GM21717 (cell line): ENCODE measurements around the gene BRAF.
"Not testable (repeated sequence)": the region's sequence is repeated elsewhere in the genome, so short reads cannot be mapped to it uniquely, and the experiment has no call there.

ENCODE experiments used
- ATAC-seq: cut with Tn5 transposase; IDR thresholded peaks from one replicate; pipeline ENCODE4 v1.9.1; 2021; ENCODE audit warnings: mild to moderate bottlenecking, moderate library complexity; ENCODE audit not compliant: unreplicated experiment

Gene BRAF

GRCh38 chr7:140684066-140684950 lies 240.4 kb downstream of the BRAF start:
- ATAC-seq, result no peak

- ATAC-seq, result no peak
These were observed 241.1 kb downstream of the BRAF start for GRCh38 chr7:140683657-140684056.

GRCh38 chr7:140681766-140682165 lies 243.0 kb downstream of the BRAF start:
- ATAC-seq, result no peak

- no peak for ATAC-seq
These were observed 243.8 kb downstream of the BRAF start for GRCh38 chr7:140680886-140681285.

- no peak for ATAC-seq
These were observed 245.5 kb downstream of the BRAF start for GRCh38 chr7:140679186-140679585.

GRCh38 chr7:140678816-140679130 lies 246.0 kb downstream of the BRAF start:
- ATAC-seq, result no peak

- no peak for ATAC-seq
These were observed 246.5 kb downstream of the BRAF start for GRCh38 chr7:140678081-140678815.

- no peak for ATAC-seq
These were observed 247.2 kb downstream of the BRAF start for GRCh38 chr7:140677496-140677895.

GRCh38 chr7:140676956-140677355 lies 247.8 kb downstream of the BRAF start:
- not testable (repeated sequence) for ATAC-seq

GRCh38 chr7:140676306-140676705 lies 248.4 kb downstream of the BRAF start:
- peak; percentile 52 for ATAC-seq

GRCh38 chr7:140675726-140676125 lies 249.0 kb downstream of the BRAF start:
- ATAC-seq, result no peak

GRCh38 chr7:140674899-140675701 lies 249.6 kb downstream of the BRAF start:
- no peak for ATAC-seq

- peak; percentile 39 for ATAC-seq
These were observed 250.4 kb downstream of the BRAF start for GRCh38 chr7:140674356-140674800.

GRCh38 chr7:140673774-140674155 lies 251.0 kb downstream of the BRAF start:
- ATAC-seq, result no peak

- peak; percentile 33 for ATAC-seq
These were observed 251.5 kb downstream of the BRAF start for GRCh38 chr7:140673063-140673773.

GRCh38 chr7:140672382-140673062 lies 252.2 kb downstream of the BRAF start, which contains the start of gene ADCK2:
ADCK2 (plus strand) TSS chr7:140672945; CDS start chr7:140673331, 386 bp downstream.
- ATAC-seq, result peak; percentile 49

GRCh38 chr7:140671966-140672365 lies 252.8 kb downstream of the BRAF start:
- ATAC-seq, result no peak

- no peak for ATAC-seq
These were observed 254.3 kb downstream of the BRAF start for GRCh38 chr7:140670343-140670935.

GRCh38 chr7:140669862-140670261 lies 254.9 kb downstream of the BRAF start:
- not testable (repeated sequence) for ATAC-seq

- ATAC-seq, result no peak
These were observed 255.4 kb downstream of the BRAF start for GRCh38 chr7:140669352-140669751.
